Esophagus (tissue), 2 donors: ENCODE measurements around the gene BPIFB1. TPM values are rescaled to one million over a fixed set of nuclear protein-coding genes. Genes with fewer than 3 reads are reported as not detected.

Source experiments
- H3K27ac ChIP-seq, 2 donors: one replicate each; pipeline ENCODE4 v1.5.1; 2013; ENCODE audit warnings: low read depth in 2 of 2, mild to moderate bottlenecking in 2 of 2, inconsistent platforms in 1 of 2, low read length in 1 of 2, moderate library complexity in 1 of 2
- H3K27me3 ChIP-seq, 2 donors: one replicate each; pipeline ENCODE4 v1.6.1; 2013; ENCODE audit warnings: low read length in 2 of 2, control low read depth in 1 of 2, mild to moderate bottlenecking in 1 of 2; ENCODE audit not compliant: insufficient read depth in 2 of 2, control insufficient read depth in 1 of 2
- H3K36me3 ChIP-seq, 2 donors: one replicate each; pipeline ENCODE4 v1.6.1; 2013; ENCODE audit warnings: low read length in 1 of 2; ENCODE audit not compliant: control insufficient read depth in 2 of 2, insufficient read depth in 2 of 2
- H3K4me1 ChIP-seq, 2 donors: one replicate each; pipeline ENCODE4 v1.6.1; 2013; ENCODE audit warnings: low read length in 1 of 2; ENCODE audit not compliant: control insufficient read depth in 2 of 2, insufficient read depth in 2 of 2
- H3K4me3 ChIP-seq, 2 donors: one replicate each; pipeline ENCODE4 v1.5.1; 2013; ENCODE audit warnings: low read length in 2 of 2, mild to moderate bottlenecking in 2 of 2, low read depth in 1 of 2, moderate library complexity in 1 of 2
- H3K9me3 ChIP-seq, 2 donors: one replicate each; pipeline ENCODE4 v1.6.1; 2013; ENCODE audit warnings: mild to moderate bottlenecking in 2 of 2, low read depth in 1 of 2, low read length in 1 of 2, moderate library complexity in 1 of 2; ENCODE audit not compliant: control insufficient read depth in 2 of 2, insufficient read depth in 1 of 2
- WGBS, 2 donors: extraction: QIAGEN DNeasy Blood & Tissue Kit; methylation state at CpG; one replicate each; pipeline ENCODE4 v1.1.7; 2013; 5-methylcytosine and 5-hydroxymethylcytosine counted together
- polyA plus RNA-seq, 2 donors: library from polyadenylated mRNA; stranded (reverse); fragments of 200-250 nt; gene quantifications; one replicate each; pipeline ENCODE4 v1.2.3, GENCODE V29; 2013
- donor health status: healthy with polysubstance abuse.
- donor health status: Bipolar disorder and iron deficiency.

The BPIFB1 gene
- polyA plus RNA-seq, 2 donors = 0.77 to 1.4 TPM

GRCh38 chr20:33333616-33334015 is 50.6 kb downstream of the BPIFB1 start:
- no peak overlapping the region for H3K27ac ChIP-seq
- H3K4me3 ChIP-seq = no peak overlapping the region
- no peaks in the 10 kb centered on the region for H3K9me3 ChIP-seq
- no peaks in the 10 kb centered on the region for H3K4me1 ChIP-seq
- H3K27me3 ChIP-seq = no peaks in the 10 kb centered on the region
- 86 to 89% methylated on average over 7 of the region's 7 CpGs for WGBS, 2 donors
- no peaks in the 10 kb centered on the region for H3K36me3 ChIP-seq

GRCh38 chr20:33334111-33334510 is 51.1 kb downstream of the BPIFB1 start:
- H3K4me3 ChIP-seq = no peak overlapping the region
- H3K9me3 ChIP-seq = no peaks in the 10 kb centered on the region
- H3K36me3 ChIP-seq = no peaks in the 10 kb centered on the region
- H3K4me1 ChIP-seq = no peaks in the 10 kb centered on the region
- H3K27me3 ChIP-seq = no peaks in the 10 kb centered on the region
- H3K27ac ChIP-seq = no peak overlapping the region
- WGBS, 2 donors = 77 to 78% methylated on average over 3 of the region's 3 CpGs

- no peaks in the 10 kb centered on the region for H3K9me3 ChIP-seq
- no peaks in the 10 kb centered on the region for H3K36me3 ChIP-seq
- no peak overlapping the region for H3K4me3 ChIP-seq
- 87 to 91% methylated on average over 3 of the region's 3 CpGs for WGBS, 2 donors
- no peak overlapping the region for H3K27ac ChIP-seq
- H3K27me3 ChIP-seq = no peaks in the 10 kb centered on the region
- H3K4me1 ChIP-seq = no peaks in the 10 kb centered on the region
These were observed 53.4 kb downstream of the BPIFB1 start for GRCh38 chr20:33336375-33336774.

GRCh38 chr20:33337119-33337518 is 54.1 kb downstream of the BPIFB1 start:
- H3K27me3 ChIP-seq = no peaks in the 10 kb centered on the region
- 65 to 68% methylated on average over 8 of the region's 8 CpGs for WGBS, 2 donors

GRCh38 chr20:33337531-33338165 is 54.6 kb downstream of the BPIFB1 start:
- Histone ChIP-seq H3K27ac (no peak overlapping the region), H3K36me3 (no peaks in the 10 kb centered on the region), H3K9me3 (no peaks in the 10 kb centered on the region), H3K4me3 (no peak overlapping the region), H3K27me3 (no peaks in the 10 kb centered on the region), H3K4me1 (no peaks in the 10 kb centered on the region)
- 69 to 79% methylated on average over 6 of the region's 6 CpGs for WGBS, 2 donors

More at GRCh38 chr20:33337119-33337518, 54.1 kb downstream of the BPIFB1 start:
- Histone ChIP-seq H3K4me1 (no peaks in the 10 kb centered on the region), H3K4me3 (no peak overlapping the region), H3K9me3 (no peaks in the 10 kb centered on the region), H3K27ac (no peak overlapping the region), H3K36me3 (no peaks in the 10 kb centered on the region)

GRCh38 chr20:33338467-33339258 is 55.6 kb downstream of the BPIFB1 start:
- Histone ChIP-seq H3K4me1 (no peaks in the 10 kb centered on the region), H3K9me3 (no peaks in the 10 kb centered on the region), H3K36me3 (no peaks in the 10 kb centered on the region), H3K4me3 (no peak overlapping the region), H3K27ac (no peak overlapping the region), H3K27me3 (no peaks in the 10 kb centered on the region)
- 79 to 83% methylated on average over 5 of the region's 5 CpGs for WGBS, 2 donors

- Histone ChIP-seq H3K27ac (no peak overlapping the region), H3K4me1 (no peaks in the 10 kb centered on the region), H3K27me3 (no peaks in the 10 kb centered on the region), H3K4me3 (no peak overlapping the region), H3K36me3 (no peaks in the 10 kb centered on the region), H3K9me3 (no peaks in the 10 kb centered on the region)
- 65 to 66% methylated on average over 8 of the region's 8 CpGs for WGBS, 2 donors
These were observed 56.6 kb downstream of the BPIFB1 start for GRCh38 chr20:33339515-33340058.

- Histone ChIP-seq H3K27me3 (no peaks in the 10 kb centered on the region), H3K4me3 (no peak overlapping the region), H3K27ac (no peak overlapping the region), H3K9me3 (no peaks in the 10 kb centered on the region), H3K36me3 (no peaks in the 10 kb centered on the region), H3K4me1 (no peaks in the 10 kb centered on the region)
- 95 to 96% methylated on average over 4 of the region's 4 CpGs for WGBS, 2 donors
These were observed 60.5 kb downstream of the BPIFB1 start for GRCh38 chr20:33343521-33343920.

GRCh38 chr20:33345342-33345741 is 62.3 kb downstream of the BPIFB1 start:
- Histone ChIP-seq H3K9me3 (no peaks in the 10 kb centered on the region), H3K36me3 (no peaks in the 10 kb centered on the region), H3K27me3 (no peaks in the 10 kb centered on the region), H3K4me1 (no peaks in the 10 kb centered on the region), H3K4me3 (no peak overlapping the region), H3K27ac (no peak overlapping the region)
- 82 to 83% methylated on average over 9 of the region's 9 CpGs for WGBS, 2 donors
